Right hindlimb (tissue), 1 donor: Measurements from ENCODE around the gene INPP5K.

Experiments
- DNase-seq: peaks from one replicate; pipeline ENCODE4 v3.0.0-alpha.2; 2018

The INPP5K gene

DNA sequence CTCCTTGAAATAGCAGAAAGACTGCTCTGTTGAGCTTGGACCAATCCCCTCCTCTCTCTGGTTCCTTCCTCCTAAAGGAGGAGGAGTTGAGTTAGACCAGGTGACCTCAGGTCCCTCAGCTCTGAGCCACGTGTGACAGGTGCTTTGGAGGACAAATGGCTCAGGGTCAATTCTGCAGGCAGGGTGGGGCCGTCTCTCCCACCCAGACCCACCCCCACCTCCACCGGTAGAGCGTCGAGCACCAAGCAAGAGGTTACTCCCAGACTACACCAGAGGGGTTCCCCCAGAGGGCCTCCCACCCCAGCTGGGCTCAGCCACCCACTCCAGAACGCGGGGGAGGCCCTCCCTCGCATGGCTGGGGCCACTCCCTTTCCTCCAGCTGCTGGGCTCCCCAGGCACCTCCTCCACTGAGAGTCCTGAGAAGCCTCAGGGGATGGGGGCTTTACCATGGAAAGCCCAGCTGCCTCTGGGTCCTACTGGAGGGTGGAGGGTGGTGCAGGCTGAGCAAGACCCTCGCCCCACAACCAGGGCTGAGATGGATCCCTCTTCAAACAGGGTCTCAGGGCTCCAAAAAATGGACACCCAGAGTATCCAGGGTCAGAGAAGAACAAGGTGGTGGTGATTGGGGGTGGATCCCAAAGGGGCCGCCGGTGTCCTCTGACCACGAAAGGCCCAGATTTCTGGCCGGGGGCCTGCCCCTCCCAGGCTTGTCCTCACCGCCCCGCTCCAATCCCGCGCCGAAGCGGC, 31.6 kb downstream of the INPP5K start:
- peak; percentile 52 for DNase-seq

DNA sequence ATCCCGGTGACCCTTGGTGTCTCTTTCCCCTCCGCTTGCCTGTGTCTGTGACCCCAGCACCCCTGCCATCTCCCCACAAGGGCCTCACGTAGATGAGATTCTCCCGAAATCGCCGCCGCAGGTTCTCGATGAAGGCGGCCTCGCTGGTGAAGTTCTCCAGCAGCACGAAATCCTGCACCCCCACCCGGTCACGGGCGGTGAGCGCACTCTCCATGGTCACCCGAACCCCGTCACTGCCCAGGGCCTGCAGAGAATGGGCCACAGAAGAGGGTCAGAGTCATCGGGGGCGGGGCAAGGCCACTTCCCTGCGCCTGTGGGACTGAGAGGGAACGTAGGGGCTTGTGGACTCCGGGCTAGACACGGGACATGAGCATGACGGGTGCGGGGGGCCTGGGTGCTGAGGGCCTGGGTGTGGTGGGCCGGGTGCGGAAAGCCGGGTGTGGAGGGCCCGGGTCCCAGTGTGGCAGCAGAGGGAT, 32.3 kb downstream of the INPP5K start:
- DNase-seq = no peak

GRCh38 chr17:1482680-1483079, 33.7 kb downstream of the INPP5K start:
- DNase-seq = no peak

DNA sequence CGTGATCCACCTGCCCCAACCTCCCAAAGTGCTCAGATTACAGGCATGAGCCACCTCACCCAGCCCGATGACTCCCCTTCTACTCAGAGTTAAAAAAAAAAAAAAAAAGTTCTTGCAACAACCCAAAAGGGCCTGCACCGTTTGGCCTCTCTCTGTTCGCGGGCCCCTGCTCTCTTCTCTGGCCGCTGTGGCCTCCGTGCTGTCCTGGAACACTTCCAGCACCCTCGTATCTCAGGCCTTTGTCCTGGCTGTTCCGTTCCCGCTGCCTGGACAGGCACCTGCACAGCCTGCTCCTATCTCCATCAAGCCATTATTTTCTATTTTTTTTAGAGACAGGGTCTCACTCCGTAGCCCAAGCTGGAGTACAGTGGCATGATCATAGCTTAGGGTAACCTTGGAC, 34.7 kb downstream of the INPP5K start:
- DNase-seq = no peak

- DNase-seq = no peak
Measured at GRCh38 chr17:1480747-1481465, 35.5 kb downstream of the INPP5K start.

- DNase-seq = no peak
Measured at GRCh38 chr17:1478418-1478817, 38.0 kb downstream of the INPP5K start.

DNA sequence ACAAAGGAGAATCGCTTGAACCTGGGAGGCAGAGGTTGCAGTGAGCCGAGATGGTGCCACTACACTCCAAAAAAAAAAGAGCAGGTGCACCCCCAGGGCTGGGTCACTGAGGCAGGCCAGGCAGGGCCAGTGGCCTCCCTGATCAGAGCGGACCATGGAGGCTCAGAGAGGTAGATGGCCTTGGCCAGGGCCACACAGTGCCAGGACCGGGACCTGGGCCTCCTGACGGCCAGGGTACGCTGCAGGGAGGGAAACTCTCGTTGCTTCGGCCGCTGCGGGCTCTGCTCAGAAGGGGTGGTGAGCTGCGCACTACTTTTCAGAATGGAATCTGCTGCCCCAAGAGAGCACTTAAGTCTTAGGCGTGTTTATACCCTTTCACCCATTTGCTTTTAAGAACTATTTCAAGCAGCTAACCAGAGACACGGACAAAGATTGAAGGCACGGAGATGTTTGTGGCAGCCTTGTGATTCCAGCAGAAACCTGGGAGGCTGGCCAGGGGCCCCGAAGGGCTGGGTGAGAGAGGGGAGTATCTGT, 41.0 kb downstream of the INPP5K start:
- no peak for DNase-seq

DNA sequence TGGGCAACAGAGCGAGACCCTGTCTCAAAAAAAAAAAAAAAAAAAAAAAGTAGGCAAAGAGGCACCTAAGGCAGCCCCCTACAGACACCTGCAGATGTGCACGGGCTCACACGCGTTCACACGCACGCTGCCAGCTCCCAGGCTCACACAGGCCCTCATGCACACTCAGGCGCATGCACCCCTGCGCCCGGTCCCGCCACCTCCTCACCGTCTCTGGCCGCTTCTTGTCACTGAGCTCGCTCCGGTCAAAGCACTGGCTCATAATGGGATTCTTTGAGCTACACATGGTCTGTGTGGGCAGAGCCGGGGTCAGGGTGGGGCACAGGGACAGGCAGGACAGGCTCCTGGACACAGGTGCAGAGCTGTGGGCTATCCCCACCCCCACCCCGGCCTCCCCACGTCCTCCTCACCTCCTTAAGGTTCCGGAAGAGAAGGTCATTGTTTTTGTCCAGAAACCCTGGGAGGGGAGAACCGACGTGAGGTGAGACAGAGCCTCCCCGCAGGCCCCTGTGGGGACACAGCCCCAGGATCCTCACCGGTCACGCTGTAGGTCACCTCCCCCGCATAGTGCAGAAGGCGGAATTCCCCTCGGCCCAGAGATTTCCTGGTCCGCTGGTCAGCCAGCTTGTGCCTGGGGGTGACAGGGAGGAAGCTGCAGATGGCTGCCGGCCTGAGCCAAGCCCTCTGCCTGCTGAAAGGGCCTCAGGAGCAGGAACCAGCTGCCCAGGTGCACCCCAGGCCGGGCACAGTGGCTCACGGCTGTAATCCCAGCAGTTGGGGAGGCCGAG, 41.8 kb downstream of the INPP5K start:
- no peak for DNase-seq

DNA sequence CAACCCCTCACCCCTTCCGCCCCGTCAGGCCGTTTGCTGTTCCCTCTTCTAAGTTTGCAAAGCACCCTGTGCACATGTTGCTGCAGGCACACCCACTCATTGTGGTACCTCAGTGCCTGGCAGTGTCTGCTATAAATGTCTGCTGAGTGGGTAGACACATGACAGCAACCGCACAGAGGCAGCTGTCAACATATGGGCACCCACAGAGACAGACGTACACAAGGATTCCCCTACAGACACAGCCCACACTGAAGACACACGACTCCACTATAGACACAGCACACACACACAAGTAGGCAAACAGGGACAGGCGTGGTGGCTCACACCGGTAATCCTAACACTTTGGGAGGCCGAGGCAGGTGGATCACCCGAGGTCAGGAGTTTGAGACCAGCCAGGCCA, 42.6 kb downstream of the INPP5K start:
- DNase-seq = no peak

DNA sequence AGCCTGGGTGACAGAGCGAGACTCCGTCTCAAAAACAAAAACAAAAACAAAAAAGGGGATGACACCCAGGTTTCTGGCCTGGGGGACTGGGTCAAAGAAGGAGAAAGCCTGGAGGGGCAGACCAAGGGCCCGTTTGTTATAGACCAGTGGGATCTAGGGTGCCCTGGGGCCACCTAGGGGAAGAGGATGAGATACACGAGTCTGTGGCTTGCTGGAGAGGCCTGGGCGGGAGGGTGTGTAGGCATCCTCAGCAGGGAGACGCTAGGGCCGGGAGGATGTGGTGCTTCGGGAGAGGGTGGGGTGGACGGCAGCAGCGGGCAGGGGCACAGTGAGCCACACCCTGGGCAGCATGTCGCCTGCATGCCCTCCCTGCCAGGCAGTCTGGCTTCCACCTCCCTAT, 43.2 kb downstream of the INPP5K start:
- no peak for DNase-seq

DNA sequence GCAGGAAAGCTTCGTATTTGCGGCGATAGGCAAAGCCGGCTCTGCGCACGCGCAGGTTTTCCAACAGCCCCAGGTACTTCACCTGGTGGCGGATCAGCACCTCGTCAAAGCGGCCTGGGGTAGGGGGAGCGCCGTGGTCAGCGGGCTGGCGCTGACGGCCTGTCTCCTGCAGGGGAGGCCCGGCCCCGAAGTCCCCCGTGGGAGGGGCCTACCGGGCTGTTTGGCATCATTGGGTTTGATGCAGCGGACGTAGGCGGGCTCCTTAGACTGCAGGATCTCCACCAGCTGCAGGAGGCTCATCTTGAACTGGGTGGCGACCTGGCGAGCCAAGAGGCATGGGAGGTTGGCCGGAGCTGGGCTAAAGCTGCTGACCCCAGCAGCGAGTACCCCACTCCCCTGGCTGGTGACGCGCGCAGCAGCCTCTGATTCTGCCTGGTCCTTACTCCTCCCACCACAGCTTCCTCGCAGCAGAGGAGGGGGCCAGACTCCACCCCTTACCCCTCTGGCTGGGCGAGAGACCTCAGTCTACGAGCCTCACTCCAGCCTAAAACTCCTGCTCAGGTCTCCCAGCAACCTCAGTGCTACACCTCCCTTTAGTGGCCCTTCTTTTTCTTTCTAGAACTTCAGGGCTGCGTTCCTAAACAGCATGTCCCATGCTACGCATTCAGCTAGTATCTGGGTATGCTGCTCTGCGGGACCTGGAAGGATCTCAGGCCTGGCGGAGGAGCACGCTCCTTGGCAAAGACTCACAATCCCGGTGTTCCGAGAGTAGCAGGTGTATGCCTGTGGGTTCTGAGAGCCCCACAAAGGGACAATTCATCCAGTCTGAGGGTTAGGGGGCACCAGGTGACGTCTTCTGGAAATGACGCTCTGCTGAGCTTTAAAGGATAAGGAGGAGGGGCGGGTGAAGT, 44.2 kb downstream of the INPP5K start:
- DNase-seq = no peak

GRCh38 chr17:1471490-1471889, 44.9 kb downstream of the INPP5K start:
- DNase-seq = no peak

GRCh38 chr17:1470755-1471462, 45.5 kb downstream of the INPP5K start:
- no peak for DNase-seq

GRCh38 chr17:1470071-1470754, 46.2 kb downstream of the INPP5K start:
- DNase-seq = no peak

- no peak for DNase-seq
Measured at GRCh38 chr17:1469231-1469852, 47.1 kb downstream of the INPP5K start.

- DNase-seq = peak; percentile 60
Measured at GRCh38 chr17:1467898-1468492, 48.4 kb downstream of the INPP5K start.

DNA sequence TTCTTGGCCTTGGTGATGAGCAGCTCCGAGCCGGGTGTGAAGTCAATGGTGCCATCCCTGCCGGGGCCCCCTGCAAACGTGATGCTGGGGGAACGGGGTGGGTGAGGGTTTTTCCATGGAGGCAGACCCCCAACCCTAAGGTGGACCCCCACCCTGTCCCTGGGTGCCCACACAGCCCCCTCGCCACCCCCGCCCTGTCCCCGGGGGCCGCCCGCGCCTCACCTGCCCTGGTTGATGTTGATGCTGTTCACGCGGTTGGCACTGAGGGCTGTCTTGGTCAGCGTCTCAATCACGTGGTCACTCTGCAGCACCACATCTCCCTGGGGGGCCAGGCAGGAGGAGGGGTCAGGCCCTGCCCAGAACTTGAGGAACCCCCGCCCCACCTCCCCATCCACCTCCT, 49.2 kb downstream of the INPP5K start:
- DNase-seq = no peak

GRCh38 chr17:1464186-1464585, 52.2 kb downstream of the INPP5K start:
- DNase-seq = no peak

GRCh38 chr17:1462164-1463112, 54.0 kb downstream of the INPP5K start:
- no peak for DNase-seq
